MM.1S (cell line): ENCODE data around the gene TMEM25.

Experiments
- EZH2 ChIP-seq: fragments of 300-600 bp; sonication (generic); optimal IDR thresholded peaks from 2 replicates; pipeline ENCODE3; 2017; ENCODE audit warnings: low read depth, mild to moderate bottlenecking, antibody characterized with exemption, low read length, mixed read lengths
- TF ChIP-seq, protein P1 (sequence below): fragments of 300-600 bp; sonication (generic); IDR thresholded peaks from 2 replicates; pipeline ENCODE4 v1.5.1; 2016; ENCODE audit warnings: antibody characterized with exemption, low read length, mixed read lengths

DNA sequence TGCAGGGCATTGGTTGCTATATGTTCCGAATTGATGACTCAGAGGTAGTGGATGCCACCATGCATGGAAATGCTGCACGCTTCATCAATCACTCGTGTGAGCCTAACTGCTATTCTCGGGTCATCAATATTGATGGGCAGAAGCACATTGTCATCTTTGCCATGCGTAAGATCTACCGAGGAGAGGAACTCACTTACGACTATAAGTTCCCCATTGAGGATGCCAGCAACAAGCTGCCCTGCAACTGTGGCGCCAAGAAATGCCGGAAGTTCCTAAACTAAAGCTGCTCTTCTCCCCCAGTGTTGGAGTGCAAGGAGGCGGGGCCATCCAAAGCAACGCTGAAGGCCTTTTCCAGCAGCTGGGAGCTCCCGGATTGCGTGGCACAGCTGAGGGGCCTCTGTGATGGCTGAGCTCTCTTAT lies 9.1 kb upstream of the TMEM25 start:
- TF ChIP-seq EZH2, result no peak
- TF ChIP-seq, protein P1, sequence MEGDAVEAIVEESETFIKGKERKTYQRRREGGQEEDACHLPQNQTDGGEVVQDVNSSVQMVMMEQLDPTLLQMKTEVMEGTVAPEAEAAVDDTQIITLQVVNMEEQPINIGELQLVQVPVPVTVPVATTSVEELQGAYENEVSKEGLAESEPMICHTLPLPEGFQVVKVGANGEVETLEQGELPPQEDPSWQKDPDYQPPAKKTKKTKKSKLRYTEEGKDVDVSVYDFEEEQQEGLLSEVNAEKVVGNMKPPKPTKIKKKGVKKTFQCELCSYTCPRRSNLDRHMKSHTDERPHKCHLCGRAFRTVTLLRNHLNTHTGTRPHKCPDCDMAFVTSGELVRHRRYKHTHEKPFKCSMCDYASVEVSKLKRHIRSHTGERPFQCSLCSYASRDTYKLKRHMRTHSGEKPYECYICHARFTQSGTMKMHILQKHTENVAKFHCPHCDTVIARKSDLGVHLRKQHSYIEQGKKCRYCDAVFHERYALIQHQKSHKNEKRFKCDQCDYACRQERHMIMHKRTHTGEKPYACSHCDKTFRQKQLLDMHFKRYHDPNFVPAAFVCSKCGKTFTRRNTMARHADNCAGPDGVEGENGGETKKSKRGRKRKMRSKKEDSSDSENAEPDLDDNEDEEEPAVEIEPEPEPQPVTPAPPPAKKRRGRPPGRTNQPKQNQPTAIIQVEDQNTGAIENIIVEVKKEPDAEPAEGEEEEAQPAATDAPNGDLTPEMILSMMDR, result no peak
